ENCODE measurements around the gene TMEM220.
A peak's percentile ranks its signal among the peaks of the same experiment; 100 is the strongest.

TMEM220 gene

GRCh38 chr17:10729334-10730193 lies at the start of gene TMEM220:
Gene TMEM220 (minus strand): TSS chr17:10730023. CDS start chr17:10729851, 172 bp downstream.
- no peak for DNase-seq

GRCh38 chr17:10779609-10780008 lies 49.8 kb upstream of the TMEM220 start:
- DNase-seq = no peak

DNA sequence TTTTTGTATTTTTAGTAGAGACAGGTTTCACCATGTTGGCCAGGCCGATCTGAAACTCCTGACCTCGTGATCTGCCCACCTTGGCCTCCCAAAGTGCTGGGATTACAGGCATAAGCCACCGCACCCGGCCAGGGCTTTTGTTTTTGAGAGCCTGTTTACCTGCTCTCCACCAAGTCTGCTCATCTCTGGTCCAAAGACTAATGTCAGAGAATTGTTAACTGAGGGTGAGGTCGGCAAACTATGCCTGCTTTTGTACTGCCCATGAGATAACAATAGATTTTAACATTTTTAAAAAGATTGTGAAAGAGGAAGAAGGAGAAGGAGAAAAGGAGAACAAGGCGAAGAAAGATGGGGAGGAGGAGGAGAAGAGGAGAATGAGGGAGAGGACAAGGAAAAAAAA lies 48.1 kb upstream of the TMEM220 start:
- no peak for DNase-seq

- DNase-seq = no peak
These were observed 47.4 kb upstream of the TMEM220 start for GRCh38 chr17:10777131-10777807.

- no peak for DNase-seq
These were observed 46.6 kb upstream of the TMEM220 start for GRCh38 chr17:10776381-10776780.

DNA sequence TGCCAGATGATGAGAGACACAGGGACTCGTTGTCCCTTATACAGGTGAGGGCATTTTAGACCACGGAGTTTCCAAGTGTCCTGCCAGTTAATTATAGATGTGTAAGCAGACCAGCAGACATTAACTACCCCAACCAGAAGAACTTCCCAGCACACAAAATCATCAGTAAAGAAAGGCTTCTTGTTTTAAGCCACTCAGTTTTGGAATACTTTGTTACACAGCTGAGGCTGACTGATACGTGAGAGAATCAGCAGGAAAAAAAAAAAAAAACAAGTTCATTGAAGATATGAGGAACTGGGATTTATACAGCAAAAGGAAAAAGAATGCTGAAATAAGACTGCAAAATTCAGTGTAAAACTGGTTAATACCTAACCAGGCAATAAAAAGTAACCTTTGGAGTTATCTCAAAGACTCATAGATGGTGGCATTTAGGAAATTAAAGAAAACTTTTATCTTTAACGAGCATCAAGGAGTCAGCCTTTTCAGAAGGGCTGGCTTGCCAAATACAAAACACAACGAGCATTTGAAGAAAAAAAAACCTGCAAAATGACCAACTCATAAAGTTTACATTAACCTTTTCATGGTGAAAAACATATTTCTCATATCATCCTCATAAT lies 46.0 kb upstream of the TMEM220 start:
- DNase-seq = no peak

GRCh38 chr17:10775058-10775457 lies 45.2 kb upstream of the TMEM220 start:
- DNase-seq = no peak

DNA sequence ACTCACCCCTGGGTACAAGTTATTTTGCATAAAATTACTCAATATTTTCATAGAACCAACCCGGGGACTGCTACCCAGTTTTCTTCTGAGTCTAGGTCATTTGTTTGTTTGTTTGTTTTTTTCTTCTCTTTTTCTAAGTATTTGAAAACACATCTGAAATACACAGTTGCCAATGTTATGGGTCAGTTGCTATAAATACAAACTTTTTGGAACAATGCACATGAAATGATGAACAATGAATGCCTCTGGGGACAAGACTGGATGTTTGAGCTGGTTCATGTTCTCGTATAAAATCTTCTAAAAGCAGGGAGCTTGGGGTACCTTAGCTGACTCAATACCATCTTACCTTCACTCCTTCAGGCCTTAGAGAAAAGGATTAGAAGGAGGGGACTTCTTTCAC lies 43.6 kb upstream of the TMEM220 start:
- no peak for DNase-seq

- DNase-seq = peak; percentile 2
These were observed 42.9 kb upstream of the TMEM220 start for GRCh38 chr17:10772425-10773380.

DNA sequence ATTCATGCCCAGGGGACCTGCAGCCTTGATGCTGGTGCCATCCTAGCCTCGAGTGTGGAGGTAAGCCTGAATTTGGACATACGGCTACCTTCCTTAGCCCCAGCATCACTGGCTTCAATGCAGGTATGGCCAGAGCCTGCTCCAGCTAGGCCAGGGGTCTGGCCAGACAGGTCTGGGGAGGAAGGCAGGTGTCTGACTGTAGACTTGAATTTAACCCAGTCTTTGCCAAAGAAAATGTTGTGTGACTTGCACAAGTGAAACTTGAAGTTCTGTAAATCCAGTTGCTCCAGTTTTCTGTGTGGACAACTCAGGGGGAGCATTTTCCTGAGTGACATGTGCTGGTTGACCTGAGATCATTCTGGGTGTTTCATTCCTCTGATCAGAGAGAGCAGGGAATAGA lies 41.3 kb upstream of the TMEM220 start:
- no peak for DNase-seq

GRCh38 chr17:10769840-10770239 lies 40.0 kb upstream of the TMEM220 start:
- no peak for DNase-seq

GRCh38 chr17:10768750-10769251 lies 39.0 kb upstream of the TMEM220 start:
- no peak for DNase-seq

- no peak for DNase-seq
These were observed 37.4 kb upstream of the TMEM220 start for GRCh38 chr17:10767232-10767631.

DNA sequence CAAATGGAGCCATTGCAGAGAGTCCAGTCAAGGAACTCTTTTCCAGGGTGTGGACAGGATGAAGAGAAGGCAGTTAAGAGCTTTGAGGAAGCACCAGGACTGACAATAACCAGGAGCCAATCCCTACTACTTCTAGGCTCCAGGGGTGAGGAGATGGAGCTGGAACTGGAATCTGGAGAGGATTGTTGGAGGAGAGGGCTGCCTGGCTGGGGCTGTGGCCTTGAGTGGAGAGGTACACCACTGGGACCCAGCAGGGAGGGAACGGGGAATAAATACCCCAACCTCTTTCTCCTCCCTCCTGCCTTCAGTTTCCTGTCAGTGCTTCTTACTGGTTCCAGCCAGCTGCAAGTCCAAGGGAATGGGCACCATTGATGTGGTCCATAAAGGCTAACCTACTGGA lies 32.2 kb upstream of the TMEM220 start:
- DNase-seq = no peak

- no peak for DNase-seq
These were observed 31.5 kb upstream of the TMEM220 start for GRCh38 chr17:10761281-10761680.

DNA sequence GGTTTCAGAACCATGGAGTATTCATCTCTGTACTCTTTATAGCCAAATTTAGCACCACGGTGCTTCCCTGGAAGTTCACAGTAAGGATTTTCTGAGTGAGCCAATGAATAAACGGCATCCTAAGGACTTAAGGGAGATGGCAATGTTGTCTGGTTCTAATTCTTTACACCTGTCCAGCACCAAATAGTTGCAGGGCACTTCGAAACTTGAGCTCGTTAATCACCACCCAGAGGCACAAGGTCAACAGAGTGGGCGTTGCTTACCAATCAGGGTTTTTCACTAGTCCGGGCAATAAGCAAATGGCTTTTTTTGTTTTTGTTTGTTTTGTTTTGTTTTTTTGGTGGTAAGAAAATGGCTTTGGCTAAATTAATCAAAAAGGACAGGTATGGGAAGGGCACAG lies 28.2 kb upstream of the TMEM220 start:
- no peak for DNase-seq

- DNase-seq = no peak
These were observed 27.8 kb upstream of the TMEM220 start for GRCh38 chr17:10757647-10758046.

DNA sequence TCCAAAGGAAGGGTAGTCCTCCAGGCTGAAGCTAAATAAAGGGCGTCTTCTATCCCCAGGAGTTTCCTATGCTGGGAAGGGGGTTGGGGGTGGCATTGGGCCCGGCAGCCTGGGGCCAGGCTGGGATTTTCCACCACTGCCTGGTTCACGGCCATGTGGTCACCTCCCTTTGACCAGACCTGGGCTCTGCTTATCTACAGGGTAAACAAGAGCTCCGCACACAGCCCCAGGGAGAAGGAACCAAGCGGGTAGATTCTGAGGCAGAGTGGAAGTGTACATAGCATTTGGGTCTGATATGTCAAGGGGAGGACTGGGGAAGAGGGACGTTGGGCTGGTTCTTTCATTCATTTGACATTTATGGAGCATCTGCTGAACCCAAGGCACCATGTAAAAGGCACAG lies 27.2 kb upstream of the TMEM220 start:
- DNase-seq = no peak

GRCh38 chr17:10756619-10757018 lies 26.8 kb upstream of the TMEM220 start:
- no peak for DNase-seq

GRCh38 chr17:10756185-10756584 lies 26.4 kb upstream of the TMEM220 start:
- DNase-seq = no peak

DNA sequence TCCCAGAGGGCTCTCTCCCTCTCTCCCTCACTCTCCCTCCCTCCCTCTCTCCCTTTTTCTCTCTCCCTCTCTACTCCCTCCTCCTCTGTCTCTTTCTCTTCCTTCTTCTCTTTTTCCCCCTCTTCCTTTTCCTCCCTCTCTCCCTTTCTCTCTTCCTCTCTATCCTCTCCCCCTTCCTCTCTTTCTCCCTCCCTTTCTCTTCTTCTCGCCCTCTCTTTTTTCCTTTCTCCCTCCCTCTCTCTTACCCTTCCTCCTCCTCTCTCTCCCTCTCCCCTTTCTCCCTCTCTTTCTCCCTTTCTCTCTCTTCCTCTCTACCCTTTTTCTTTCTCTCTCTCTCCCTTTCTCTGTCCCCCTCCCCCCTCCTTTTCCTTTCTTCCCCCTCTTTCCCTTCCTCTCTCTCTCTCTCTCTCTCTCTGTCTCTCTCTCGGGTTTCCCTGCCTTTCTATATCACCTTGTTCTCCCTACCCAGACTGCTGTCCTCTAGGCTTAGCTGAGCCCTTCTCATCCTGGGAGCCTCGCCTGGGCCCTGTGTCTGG lies 25.8 kb upstream of the TMEM220 start:
- DNase-seq = no peak

All from NCI-H1694 treated with DMSO at 0.1 percent for 48 hours (cell line).